GM12875 (cell line): Measurements from ENCODE around the gene IL4.

ENCODE experiments used
- H3K4me3 ChIP-seq: one replicate; pipeline ENCODE4 v1.5.1; 2011; ENCODE audit warnings: low read depth, low read length, control low read depth
- CTCF ChIP-seq: IDR thresholded peaks from 2 replicates; pipeline ENCODE4 v1.5.1; 2011; ENCODE audit warnings: low read depth, mild to moderate bottlenecking, control low read depth, inconsistent platforms, low read length, moderate library complexity, borderline replicate concordance; ENCODE audit not compliant: insufficient read depth

The IL4 gene

GRCh38 chr5:132668706-132669454, 4.9 kb upstream of the IL4 start:
- no peak for TF ChIP-seq CTCF
- H3K4me3 ChIP-seq: no peak overlapping the region

GRCh38 chr5:132669455-132669820, 4.4 kb upstream of the IL4 start:
- no peak for TF ChIP-seq CTCF
- H3K4me3 ChIP-seq: no peak overlapping the region

GRCh38 chr5:132669966-132670882, 3.6 kb upstream of the IL4 start:
- H3K4me3 ChIP-seq: no peak overlapping the region
- no peak for TF ChIP-seq CTCF

GRCh38 chr5:132671000-132671399, 2.8 kb upstream of the IL4 start:
- no peak for TF ChIP-seq CTCF
- no peak overlapping the region for H3K4me3 ChIP-seq

GRCh38 chr5:132673488-132673887, 301 bp upstream of the IL4 start:
- TF ChIP-seq CTCF: no peak
- H3K4me3 ChIP-seq: no peak overlapping the region

- no peak for TF ChIP-seq CTCF
- H3K4me3 ChIP-seq: peak overlapping the region; percentile 52
Observed at GRCh38 chr5:132674671-132675506, 1.1 kb downstream of the IL4 start.
